CD4-positive, alpha-beta T cell treated with Interleukin-6 at 100 ng/mL for 8 hours (primary cell): ENCODE data around the gene STIM1.
"Not testable (repeated sequence)": the region's sequence is repeated elsewhere in the genome, so short reads cannot be mapped to it uniquely, and the experiment has no call there.

ENCODE experiments used
- DNase-seq: peaks from one replicate; pipeline ENCODE4 v3.0.0-alpha.2; 2020; ENCODE audit warnings: mixed read lengths, low spot score

Gene STIM1

DNA sequence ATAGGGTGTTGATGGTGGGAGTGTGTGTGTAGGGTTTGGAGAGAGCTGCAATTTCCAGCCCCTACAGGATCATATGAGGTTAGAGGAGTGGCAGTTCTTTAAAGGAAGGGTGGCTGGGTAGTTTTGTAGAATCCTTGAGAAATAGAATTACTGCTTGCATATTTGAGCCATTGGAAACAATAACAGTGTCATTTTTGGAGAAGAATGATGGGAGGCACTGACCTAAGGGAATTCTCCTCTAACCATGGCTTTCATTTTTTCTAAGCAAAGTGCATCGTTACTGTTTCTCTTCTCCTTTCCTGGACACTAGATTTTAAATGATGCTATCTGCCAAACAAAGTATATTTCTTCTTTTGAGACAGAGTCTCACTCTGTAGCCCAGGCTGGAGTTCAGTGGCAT is 172.3 kb downstream of the STIM1 start:
- DNase-seq, result no peak

DNA sequence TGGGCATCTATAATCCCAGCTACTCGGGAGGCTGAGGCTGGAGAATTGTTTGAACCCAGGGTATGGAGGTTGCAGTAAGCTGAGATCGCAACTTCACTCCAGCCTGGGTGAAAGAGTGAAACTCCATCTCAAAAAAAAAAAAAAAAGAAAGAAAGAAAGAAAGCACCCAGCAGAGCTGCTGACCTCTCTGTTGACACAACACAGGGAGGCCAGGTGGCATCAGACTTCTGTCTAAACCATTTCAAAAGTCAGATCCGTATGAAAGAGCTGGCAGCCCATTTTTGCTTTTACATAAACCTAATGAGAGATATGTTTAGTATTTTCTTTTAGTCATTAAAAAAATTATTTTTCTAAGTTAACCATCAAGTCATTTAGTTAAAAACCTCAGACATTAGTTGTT is 174.7 kb downstream of the STIM1 start:
- DNase-seq, result no peak

DNA sequence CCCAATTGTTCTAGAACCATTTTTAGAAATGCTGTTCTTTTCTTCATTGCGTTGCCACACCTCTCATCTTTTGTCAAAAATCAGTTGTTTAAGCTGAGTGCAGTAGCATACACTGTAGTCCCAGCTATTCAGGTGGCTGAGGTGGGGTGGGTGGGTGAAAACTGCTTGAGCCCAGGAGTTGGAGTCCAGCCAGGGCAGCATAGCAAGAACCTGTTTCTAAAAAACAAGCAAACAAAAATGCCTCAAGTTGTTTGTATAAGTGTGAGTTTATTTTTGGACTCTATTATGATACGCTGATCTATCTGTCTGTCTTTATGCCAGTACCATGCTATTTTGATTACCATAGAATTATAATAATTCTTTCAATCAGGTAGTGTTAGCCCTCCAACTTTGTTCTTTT is 176.6 kb downstream of the STIM1 start:
- DNase-seq, result no peak

DNA sequence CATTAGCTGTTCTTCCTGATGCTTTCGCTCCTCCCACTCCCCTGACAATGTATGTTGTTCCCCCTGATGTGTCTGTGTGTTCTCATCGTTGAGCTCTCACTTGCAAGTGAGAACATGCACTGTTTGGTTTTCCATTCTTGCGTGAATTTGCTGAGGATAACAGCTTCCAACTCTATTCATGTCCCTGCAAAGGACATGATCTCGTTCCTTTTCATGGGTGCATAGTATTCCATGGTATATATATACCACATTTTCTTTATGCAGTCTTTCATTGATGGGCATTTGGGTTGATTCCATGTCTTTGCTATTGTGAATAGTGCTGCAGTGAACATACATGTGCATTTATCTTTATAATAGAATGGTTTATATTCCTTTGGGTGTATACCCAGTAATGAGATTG is 180.5 kb downstream of the STIM1 start:
- no peak for DNase-seq

DNA sequence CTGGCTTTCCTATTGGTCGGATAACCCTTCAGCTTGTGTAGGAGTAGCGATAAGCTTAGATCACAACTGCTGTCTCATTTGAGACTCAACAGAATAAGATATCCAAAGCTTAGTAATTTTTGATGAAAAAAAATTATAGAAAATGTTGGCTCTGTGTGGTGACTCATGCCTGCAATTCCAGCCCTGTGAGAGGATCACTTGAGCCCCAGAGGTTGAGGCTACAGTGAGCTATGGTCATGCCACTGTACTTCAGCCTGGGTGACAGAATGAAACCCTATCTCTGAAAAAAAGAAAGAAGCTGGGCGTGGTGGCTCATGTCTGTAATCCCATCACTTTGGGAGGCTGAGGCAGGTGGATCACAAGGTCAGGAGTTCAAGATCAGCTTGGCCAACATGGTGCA is 183.5 kb downstream of the STIM1 start:
- no peak for DNase-seq

DNA sequence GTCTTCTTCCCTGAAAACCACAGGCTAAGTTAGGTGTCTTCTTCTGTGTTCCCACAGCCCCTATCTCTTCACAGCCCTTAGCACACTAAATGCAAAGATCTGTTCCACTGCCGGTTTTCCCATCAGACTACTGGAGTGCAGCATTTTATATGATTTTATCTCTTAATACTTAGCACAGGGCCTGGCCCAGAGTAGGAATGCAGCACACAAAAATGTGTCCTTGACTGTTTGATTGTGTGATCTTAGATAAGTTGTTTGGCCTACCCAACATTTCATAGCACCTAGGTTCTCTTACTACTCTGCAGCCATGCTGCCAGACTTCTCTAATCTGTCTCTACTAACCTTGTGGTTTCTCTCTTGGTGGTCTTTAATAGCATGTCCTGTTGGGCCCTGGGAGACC is 185.0 kb downstream of the STIM1 start:
- no peak for DNase-seq

DNA sequence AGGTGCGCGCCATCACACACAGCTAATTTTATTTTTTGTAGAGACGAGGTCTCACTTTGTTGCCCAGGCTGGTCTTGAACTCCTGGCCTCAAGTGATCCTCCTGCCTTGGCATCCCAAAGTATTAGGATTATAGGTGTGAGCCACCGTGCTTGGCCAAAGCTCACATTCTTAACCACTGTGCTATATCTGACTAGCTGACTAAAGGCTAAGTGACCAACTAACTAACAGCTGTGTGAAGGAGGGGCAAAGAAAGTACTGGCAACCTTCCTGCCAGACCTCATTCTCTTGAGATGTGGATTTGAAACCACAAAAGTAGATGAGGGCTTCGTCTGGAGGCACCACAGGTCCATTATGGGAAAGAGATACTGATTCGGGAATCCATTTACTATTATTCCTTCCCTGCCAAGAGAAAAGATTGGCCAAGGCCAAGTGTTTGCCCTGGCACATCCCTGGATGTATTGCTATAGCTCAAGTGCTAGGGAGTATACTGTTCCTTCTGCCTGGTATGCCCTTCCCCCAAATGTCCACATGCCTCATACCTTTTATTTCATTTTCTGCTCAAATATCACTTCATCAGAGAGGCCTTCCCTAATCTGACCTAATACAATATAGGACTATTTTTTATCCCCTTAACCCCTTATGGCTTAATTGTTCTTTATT is 186.4 kb downstream of the STIM1 start:
- DNase-seq, result no peak

DNA sequence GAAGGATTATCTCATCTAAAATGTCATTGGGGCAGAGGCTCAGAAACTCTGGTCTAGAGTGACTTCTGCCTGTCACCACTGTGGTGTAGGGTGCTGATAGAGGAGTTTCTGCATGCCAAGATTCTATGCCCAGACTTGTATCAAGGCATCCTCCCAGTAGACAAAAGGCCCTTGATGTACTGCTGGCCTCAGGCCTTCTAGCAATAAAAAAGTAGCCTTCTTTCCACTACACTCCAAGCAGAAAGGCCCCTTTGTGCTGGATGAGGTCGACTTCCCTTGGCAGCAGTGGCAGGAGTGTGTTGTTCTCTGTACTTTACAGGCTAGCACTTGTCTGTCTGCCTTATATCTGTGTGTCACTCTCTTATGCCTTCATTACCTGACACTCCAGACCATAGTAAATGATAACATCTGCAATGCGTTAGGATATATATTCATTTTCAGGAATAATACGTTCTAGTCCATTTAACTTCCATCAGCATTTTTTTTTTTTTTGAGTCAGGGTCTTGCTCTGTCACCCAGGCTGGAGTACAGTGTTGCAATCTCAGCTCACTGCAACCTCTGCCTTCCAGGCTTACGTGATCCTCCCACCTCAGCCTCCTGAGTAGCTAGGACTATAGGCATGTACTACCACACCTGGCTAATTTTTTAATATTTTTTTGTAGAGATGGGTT is 189.6 kb downstream of the STIM1 start:
- DNase-seq, result no peak

DNA sequence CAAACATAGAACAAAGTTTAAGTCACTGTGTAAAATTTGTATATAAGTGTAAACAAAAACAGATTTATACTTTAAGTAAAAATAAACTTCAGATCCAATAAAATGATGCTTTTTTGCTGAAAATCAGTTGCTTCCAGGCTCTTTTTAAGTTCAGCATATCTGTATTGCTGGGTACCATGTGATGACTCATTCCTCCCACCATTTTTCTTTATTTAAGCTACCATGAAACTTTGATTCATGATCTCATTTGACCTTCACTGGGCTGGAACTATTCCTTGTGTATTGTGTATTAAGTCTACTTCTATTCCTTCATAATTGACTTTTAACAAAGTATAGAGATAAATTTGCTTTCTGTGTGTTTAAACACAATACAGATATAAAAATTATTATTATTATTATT is 192.9 kb downstream of the STIM1 start:
- no peak for DNase-seq

DNA sequence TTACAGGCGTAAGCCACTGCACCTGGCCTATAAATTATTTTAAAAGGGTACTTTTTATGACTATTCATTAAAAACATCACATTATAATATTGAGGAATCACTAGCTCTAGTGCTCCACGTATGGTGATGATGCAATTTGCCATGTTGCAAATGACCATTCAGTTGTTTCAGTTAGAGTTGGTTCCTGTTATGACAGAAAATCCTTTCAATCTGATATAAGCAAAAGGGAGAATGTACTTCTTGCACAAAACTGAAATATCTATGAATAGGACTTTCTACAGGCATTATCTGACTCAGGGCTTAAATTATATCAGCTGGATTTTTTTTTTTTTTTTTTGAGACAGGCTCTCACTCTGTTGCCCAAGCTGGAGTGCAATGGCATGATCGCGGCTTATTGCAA is 193.5 kb downstream of the STIM1 start:
- no peak for DNase-seq

DNA sequence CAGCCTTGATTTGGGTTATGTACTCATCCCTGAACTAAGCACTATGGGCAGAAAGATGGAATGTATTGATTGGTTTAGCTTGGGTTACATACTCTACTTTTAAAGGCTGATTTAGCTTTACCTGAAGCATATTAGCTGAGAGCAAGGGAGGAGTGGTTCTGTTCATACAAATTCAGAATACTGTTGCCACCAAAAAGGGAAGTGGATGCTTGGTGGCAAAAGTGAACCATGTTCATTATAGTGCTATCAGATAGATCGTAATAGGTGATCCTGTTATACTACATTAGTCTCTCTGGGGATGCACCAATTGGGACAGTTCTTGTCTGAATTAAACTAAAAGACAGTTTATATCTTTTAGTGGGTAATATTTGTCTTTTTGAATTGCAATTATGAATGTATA is 194.7 kb downstream of the STIM1 start:
- no peak for DNase-seq

DNA sequence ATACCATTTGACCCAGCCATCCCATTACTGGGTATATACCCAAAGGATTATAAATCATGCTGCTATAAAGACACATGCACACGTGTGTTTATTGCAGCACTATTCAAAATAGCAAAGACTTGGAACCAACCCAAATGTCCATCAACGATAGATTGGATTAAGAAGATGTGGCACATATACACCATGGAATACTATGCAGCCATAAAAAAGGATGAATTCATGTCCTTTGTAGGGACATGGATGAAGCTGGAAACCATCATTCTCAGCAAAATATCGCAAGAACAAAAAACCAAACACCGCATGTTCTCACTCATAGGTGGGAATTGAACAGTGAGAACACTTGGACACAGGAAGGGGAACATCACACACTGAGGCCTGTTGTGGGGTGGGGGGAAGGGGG is 197.7 kb downstream of the STIM1 start:
- DNase-seq, result not testable (repeated sequence)

DNA sequence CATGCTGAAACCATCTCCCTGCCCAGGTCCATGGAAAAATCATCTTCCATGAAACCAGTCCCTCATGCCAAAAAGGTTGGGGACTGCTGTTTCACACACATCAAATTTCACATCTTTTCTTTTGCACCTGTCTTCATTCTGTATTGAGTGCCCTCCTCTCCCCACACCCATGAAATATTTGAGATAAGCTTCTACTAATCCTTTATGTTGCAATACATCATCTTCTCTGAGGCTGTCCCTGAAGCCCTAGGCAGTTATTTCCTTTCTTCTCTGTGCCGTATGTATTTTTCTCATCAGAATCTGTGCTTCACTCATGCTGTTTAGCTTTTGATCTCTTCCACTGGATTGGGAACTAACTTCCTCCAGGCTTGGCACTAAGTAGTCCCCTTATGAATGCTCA is 199.2 kb downstream of the STIM1 start:
- DNase-seq, result no peak

DNA sequence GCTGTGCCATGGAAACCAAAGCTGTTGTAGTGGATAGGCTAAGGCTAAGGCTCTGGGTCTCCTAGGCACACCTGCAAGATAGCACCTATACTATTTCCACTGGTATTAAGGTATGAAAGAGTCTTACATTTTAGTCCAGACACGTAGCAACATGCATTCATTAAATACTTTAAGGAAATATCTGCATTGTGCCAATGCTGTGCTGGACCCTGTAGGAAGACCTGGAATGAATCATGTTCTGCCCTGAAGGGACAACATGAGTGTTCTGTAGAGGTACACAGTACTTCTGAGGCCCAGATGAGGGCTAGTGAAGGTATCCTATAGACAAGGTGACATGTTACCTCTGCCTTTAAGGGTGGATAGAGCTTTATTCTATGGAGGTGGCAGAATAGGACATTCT is 204.0 kb downstream of the STIM1 start:
- DNase-seq, result no peak

DNA sequence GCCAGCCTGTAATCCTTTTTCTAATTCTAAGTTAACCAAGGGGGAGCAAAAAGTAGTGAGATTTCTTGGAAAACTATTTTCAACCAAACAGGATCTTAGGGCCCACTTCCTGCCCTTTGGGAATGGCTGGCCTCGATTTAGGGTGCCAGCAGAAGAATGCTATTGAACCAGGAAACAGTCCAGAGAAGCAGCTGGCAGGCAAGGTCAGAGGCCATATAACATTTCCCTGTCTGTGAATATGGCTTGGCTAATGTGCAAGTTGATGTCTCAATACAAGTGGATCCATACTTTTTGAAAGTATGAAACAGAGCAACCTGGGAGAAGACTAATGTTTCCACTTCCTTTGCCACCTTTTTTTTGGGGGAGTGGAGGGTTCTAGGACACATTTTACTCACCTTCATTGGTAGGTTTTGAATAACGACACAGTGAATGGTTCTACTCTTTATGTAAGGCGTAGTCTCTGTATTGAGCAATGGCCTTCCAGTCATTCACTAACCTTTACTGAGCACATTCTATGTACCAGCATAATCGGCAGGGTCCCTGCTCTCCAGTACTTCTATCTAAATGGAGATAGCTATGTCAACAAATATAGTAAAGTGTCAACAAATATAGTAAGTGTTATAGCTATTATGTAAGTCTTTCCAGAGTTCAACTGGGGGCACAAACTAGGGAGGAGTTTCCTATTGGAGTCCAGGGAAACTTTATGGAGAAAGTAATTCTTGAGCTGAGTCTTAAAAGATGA is 204.9 kb downstream of the STIM1 start:
- DNase-seq, result no peak

DNA sequence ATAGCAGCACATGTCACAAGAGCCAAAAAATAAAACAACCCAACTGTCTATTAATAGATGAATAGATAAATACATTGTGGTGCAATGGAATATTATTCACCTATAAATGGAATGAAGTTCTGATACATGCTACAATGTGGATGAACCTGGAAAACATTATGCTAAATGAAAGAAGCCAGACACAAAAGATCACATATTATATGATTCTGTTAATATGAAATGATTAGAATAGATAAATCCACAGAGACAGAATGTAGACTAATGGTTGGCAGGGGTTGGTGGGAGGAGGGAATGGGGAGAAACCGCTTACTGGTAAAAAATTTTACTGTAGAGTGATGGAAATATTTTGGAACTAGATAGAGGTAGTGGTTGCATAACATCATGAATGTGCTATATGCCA is 206.2 kb downstream of the STIM1 start:
- DNase-seq, result no peak

DNA sequence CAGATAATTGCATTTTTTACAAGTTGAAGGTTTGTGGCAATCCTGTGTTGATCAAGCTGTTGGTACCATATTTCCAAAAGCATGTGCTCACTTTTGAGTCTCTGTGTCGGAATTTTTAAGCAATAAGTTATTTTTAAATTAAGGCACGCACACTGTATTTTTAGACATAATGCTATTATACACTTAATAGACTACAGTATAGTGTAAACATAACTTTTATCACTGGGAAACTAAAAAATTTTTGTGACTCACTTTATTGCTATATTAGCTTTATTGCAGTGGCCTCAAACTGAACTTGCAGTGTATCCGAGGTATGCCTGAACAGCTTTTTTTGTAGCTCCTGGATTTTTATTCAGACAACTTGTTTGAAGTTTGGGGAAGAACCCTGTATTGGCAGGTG is 207.9 kb downstream of the STIM1 start:
- DNase-seq, result no peak

DNA sequence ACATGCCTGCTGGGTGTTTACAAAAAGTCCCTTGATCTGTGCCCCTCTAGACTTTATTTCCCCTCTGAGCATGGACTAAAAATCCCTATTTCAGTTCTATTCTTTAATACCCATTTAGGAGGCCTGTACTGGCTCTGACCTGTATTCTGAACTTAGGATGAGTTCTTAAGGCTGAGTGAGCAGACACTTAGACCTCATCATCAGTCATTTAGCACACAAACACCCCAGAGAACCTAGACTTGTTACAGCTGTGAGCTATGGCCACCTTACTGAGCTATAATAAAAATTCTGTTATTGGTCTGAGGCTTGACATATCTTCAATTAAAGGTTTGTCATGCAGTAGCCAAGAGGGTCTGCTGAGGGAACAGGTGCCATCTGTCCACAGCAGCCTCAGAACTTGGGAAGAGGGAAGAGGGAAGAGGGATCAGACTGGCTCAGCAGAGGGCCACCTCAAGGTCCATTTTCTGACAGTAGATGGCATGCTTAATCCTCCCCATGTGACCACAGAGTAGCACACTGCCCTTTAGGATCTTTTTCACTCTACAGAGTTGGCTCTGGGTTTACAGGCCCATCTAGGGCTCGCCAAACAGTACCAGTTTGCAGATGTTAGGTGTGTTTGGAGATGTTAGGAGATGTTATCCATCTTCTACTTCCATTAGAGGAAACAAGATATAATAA is 209.0 kb downstream of the STIM1 start:
- DNase-seq, result no peak

DNA sequence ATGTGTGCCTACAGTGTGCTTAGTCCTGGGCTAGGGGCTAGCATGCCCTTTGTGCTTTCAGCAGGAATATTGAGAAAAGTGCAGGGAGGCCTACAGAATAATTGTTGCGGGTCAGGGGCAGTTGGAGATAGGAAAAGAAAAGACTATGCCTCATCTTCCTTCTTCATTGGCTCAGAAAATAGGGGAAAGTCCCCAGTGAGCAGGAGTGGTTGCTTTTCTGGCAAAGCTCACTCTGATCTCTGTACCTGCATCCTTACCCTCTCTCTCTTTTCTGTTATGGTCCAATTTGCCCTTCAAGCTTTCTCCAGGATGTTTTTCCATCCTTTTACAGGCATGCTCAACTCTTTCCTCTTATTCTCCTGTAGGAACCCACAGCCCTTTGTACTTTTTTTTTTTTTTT is 209.6 kb downstream of the STIM1 start:
- DNase-seq, result no peak

DNA sequence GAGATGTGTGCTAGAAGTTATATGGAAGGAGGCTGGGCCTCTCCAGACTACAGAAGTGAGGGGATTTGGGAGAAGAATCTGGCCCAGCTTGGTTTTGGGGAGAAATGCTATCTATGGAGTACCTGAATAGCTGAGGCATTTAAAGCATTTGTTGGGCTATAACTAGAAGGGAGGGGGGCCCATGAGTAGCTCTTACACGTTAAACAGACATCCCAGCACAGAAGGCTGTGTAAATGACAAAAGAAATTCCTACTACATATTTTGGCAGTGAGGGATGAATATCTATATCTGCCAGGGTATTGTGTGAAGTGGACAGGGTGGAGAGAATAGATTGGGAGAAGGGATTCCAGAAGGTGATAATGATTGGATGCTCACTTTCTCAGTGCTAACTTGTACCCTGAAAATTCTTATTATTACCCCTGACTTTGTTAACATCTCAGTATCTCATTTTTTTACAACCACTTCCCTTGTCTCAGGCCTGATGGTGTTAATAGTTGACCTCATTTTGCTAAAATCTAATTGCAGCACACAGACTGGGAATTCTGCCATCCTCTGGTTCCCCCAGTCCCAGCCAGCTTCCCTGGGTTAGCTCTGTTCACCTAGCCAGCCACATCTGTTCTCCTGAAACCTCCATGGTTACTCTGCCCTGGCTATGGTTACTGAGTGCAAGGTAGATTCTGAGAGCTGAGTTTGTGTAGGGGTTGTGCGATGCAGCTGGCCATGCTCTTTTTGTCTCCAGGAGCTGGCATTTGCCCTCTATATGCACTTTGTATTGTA is 210.3 kb downstream of the STIM1 start:
- no peak for DNase-seq

DNA sequence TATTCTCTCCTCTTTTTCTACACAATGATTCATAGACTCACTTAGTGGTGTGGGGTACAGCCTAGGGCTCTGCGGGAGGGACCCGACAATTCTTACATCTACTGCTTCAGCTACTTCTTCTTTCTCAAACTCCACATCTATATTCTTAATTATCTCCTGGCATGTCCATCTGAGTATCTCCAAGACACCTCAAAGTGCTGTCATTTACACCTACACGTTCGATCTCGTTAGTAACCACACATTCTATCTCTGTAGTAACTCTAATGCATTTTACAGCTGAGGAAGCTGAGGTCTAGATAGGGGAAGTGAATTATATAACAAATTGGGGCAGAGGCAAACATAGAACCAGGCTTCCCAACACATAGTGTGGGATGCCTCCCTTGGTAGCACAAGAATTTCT is 211.4 kb downstream of the STIM1 start:
- no peak for DNase-seq

DNA sequence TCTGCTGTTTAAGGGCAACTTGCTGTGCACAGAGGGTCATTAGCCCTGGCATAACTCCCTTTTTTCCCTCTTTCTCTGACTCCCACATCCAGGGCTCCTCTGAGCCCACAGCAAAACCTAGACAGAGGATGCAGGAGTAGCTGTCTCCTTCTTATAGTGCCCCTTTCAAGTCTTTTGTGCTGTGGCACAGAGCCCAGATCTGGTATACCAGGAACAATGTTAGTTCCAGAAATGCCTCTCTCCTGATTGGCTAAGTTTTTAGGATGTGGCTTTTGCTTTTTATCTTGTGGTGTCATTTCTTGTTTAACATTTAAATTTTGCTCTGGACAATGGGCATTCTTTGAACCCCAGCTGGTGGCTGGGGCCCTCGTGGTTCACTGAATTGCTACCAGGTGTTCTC is 213.5 kb downstream of the STIM1 start:
- no peak for DNase-seq
